ENCODE results near the gene TGDS.

Gene TGDS

GRCh38 chr13:94598281-94598680, 2.3 kb upstream of the TGDS start:
- DNase-seq = no peak

- no peak for DNase-seq
These were observed 621 bp upstream of the TGDS start for GRCh38 chr13:94596575-94596971.

- no peak for DNase-seq
These were observed 677 bp downstream of the TGDS start for GRCh38 chr13:94595001-94595949.

GRCh38 chr13:94590744-94591143, 5.2 kb downstream of the TGDS start:
- no peak for DNase-seq

GRCh38 chr13:94588541-94588940, 7.4 kb downstream of the TGDS start:
- no peak for DNase-seq

- no peak for DNase-seq
These were observed 9.6 kb downstream of the TGDS start for GRCh38 chr13:94586371-94586770.

GRCh38 chr13:94585543-94586101, 10.3 kb downstream of the TGDS start:
- no peak for DNase-seq

GRCh38 chr13:94583926-94584325, 12.0 kb downstream of the TGDS start:
- DNase-seq = no peak

- no peak for DNase-seq
These were observed 16.9 kb downstream of the TGDS start for GRCh38 chr13:94579063-94579462.

GRCh38 chr13:94569615-94570014, 26.3 kb downstream of the TGDS start:
- no peak for DNase-seq

GRCh38 chr13:94568443-94568842, 27.5 kb downstream of the TGDS start:
- DNase-seq = no peak

GRCh38 chr13:94567581-94567980, 28.4 kb downstream of the TGDS start:
- DNase-seq = no peak

GRCh38 chr13:94561126-94561525, 34.8 kb downstream of the TGDS start:
- no peak for DNase-seq

GRCh38 chr13:94560116-94560515, 35.8 kb downstream of the TGDS start:
- no peak for DNase-seq

- DNase-seq = no peak
These were observed 36.6 kb downstream of the TGDS start for GRCh38 chr13:94559222-94559795.

- DNase-seq = no peak
These were observed 37.2 kb downstream of the TGDS start for GRCh38 chr13:94558716-94559115.

- no peak for DNase-seq
These were observed 38.2 kb downstream of the TGDS start for GRCh38 chr13:94557684-94558235.

- no peak for DNase-seq
These were observed 39.3 kb downstream of the TGDS start for GRCh38 chr13:94556621-94557020.

- DNase-seq = no peak
These were observed 39.9 kb downstream of the TGDS start for GRCh38 chr13:94556041-94556440.

- DNase-seq = no peak
These were observed 42.2 kb downstream of the TGDS start for GRCh38 chr13:94553766-94554165.

- DNase-seq = no peak
These were observed 43.9 kb downstream of the TGDS start for GRCh38 chr13:94552095-94552494.

GRCh38 chr13:94550062-94550738, 45.8 kb downstream of the TGDS start:
- DNase-seq = peak; percentile 26

Measured in NCI-H524 treated with DMSO at 0.1 percent for 48 hours (cell line).